Subcutaneous adipose tissue (tissue), 4 donors: Measurements from ENCODE around the gene QPCT. TPM values are rescaled to one million over a fixed set of nuclear protein-coding genes. Genes with fewer than 3 reads are reported as not detected.

ENCODE experiments used
- total RNA-seq, 4 donors: library from RNA; depleted of rRNA; stranded (reverse); fragments of >200 nt; gene quantifications; one replicate each; pipeline ENCODE4 v1.1.0, GENCODE V29; 2016
- TF ChIP-seq, protein P1 (sequence below): fragments of 450-650 bp; IDR thresholded peaks from one replicate; pipeline ENCODE4 v1.5.1; 2016; ENCODE audit warnings: low read depth, mild to moderate bottlenecking, control low read depth, antibody characterized with exemption, moderate library complexity

The QPCT gene
- total RNA-seq, 4 donors from 2014 or later = 2.4 to 15.6 (median 5.1) TPM

DNA sequence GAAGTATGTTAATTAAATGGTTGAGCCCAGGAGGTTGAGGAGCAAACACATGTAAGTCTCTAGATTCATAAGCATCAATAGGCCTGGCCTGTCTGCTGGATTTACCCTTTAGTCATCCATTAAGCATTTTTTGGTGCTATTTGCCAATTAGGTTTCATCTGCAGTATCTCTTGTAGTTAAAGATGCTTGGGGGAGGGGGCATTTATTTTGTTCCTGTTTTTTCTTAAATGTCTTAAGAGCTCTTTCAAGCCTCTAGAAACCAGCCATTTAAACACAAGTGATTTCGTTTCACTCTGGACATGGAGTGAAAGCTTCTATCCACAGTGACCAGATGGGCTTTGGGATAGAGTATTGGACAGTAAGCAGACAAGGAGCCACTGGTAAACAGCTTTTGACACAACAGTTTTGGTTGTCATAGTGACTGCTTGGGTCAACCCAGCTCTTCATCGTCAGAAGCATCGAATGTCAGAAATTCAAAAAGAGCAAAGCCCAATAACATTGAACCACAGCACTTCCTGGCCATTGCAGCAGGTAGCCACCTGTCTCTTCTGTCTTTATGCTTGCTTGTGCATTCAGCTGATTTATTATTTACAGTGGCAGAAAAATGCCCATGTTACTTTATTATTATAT lies 4.9 kb downstream of the QPCT start:
- TF ChIP-seq, protein P1, sequence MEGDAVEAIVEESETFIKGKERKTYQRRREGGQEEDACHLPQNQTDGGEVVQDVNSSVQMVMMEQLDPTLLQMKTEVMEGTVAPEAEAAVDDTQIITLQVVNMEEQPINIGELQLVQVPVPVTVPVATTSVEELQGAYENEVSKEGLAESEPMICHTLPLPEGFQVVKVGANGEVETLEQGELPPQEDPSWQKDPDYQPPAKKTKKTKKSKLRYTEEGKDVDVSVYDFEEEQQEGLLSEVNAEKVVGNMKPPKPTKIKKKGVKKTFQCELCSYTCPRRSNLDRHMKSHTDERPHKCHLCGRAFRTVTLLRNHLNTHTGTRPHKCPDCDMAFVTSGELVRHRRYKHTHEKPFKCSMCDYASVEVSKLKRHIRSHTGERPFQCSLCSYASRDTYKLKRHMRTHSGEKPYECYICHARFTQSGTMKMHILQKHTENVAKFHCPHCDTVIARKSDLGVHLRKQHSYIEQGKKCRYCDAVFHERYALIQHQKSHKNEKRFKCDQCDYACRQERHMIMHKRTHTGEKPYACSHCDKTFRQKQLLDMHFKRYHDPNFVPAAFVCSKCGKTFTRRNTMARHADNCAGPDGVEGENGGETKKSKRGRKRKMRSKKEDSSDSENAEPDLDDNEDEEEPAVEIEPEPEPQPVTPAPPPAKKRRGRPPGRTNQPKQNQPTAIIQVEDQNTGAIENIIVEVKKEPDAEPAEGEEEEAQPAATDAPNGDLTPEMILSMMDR = no peak

DNA sequence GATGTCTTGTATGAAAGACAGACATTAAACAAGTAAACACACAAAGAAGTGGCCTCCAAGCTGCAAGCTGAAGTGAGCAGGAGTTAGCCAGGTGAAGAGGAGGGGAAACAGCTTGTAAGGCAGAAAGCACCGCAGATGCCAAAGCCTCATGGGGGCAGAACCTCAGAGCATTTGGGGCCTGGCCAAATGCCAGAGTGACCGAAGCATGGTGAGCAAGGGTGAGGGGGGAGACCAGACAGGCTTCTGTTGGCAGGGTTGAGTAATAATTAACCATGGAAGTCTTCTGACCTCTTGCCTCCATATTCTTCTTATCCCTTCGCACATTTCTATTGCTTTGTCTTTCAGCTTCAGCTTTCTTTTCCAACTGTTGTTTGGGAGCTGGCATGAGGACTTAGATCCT lies 5.6 kb downstream of the QPCT start:
- TF ChIP-seq, protein P1 = no peak

DNA sequence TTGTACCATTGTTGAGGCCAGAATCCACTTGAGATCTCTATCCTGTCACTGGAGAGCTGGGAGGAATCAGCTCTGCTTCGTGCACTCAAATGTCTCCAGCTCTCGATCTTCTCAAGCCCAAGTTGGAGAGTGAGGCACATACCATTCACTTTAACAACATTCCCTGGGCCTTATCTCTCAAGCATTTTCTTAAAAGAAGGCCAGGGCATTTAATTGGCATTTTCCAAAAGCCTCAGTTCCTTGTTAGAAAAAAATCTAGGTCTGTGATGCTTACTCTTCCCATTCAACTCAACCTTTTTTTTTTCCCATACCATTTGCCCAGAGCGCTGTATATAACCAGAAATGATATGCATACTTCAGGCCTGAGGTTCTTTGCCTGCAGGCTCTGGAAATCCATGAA lies 10.1 kb downstream of the QPCT start:
- TF ChIP-seq, protein P1 = no peak

DNA sequence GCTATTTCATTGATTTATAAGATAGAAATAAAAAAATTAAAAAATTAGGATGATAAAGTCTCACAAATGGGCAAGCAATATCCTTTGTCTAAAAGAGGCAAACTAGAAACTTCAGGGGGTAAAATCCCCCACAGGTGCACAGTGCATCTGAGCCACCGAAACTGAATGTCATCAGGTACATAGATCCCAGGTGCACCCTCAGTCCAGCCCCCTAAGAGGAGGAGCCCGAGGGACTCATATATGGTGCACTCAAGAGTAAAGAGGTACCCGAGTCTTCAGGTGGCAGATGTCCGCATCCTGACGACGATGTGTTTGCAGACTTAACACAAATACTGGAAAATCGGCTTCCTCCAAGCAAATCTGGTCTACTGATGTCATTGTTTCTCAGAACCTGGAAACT lies 11.3 kb downstream of the QPCT start:
- TF ChIP-seq, protein P1 = no peak

DNA sequence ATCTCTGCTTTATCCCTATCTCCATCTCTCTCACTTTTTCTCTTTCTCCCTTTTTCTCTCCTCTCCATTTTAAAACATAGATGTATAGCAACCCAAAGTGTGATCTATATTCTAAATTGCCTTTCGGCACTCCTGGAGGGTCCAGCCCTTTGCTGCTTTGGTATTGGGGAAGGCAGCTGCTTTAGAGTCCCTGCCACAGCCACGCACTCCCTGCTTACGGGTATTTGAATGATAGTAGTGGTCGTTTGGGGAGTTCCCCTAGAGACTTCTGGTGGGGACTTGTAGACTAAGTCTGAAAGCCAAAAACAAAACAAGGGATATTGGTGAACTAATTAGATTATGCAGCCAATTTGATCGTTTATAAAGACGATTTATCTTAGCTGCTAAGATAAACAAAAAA lies 11.9 kb downstream of the QPCT start:
- TF ChIP-seq, protein P1 = no peak

DNA sequence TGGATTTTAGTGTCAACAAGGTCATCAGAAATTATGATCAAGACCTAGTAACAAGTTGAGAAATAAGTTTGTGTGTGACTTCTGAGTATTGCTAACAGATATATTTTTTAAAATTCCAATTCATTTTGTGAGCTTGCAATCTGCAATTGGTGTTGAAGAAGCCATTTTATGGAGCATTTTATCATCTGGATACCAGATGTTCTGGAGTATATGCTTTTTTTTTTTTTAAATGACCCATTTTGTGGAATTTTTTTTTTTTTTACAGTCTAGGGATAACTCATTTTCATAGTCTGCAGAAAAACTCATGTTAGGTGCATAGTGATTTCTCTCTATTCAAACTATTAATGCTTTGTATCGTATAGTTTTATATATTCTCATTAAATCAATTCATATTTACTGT lies 12.6 kb downstream of the QPCT start:
- TF ChIP-seq, protein P1 = no peak

DNA sequence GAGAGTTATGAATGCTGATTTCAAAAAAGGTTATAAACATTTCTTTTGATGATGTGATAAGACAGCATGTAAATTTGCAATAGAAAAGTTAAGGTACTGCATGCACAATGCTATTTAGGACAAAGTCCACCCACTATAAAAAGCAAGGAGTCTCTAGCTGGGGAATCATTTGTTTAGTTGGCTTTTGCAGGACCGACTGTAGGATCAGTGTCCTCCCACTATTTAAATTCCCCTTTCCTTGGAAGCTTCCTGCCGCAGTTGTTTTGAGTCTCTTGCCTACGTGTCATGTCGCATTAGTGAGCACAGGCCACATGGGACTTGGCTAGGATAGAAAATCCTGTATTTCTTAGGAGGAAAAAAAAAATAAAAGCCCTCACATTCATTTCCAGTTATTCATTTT lies 13.1 kb downstream of the QPCT start:
- TF ChIP-seq, protein P1 = no peak
